Ureter (tissue), 1 donor: ENCODE results near the gene MTR. TPM values are rescaled to one million over a fixed set of nuclear protein-coding genes. Genes with fewer than 3 reads are reported as not detected.

ENCODE experiments used
- DNase-seq: peaks from one replicate; pipeline ENCODE4 v3.0.0-alpha.2; 2020; ENCODE audit warnings: low spot score
- total RNA-seq: library from RNA; stranded (reverse); gene quantifications from one replicate; pipeline ENCODE4 v1.2.4, GENCODE V29; 2023
- donor health status: DM: yes; HTN: yes; CAD: no.

Gene MTR
- total RNA-seq, result 72.0 TPM

DNA sequence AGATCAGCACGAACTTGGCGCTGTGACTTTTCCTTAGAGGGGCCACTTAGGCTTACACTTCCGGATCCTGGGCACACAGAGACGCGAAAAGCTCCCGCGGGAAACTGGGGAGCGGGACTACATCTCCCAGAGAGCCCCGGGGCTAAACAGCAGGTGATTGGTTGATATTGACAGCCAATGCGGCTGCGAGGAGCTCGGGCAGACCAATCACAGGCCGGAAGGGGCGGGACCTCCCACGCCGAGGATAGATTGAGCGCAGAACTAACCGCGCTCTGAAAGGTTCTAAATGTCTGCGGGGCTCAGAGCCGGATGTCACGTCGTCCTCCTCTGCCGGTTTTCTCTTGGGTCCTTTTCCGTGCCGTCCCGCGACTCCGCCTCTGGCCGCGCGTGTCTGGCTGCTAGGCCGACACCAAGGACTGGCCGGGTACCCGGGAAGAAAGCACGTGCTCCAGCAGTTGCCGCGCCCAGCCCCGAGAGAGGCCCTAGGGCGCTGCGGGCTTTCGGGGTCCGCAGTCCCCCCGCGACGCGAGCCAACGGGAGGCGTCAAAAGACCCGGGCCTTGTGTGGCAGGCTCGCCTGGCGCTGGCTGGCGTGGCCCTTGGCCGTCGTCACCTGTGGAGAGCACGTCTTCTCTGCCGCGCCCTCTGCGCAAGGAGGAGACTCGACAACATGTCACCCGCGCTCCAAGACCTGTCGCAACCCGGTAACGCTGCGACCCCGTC is at the start of gene MTR:
Gene MTR (plus strand): TSS at position 258 of the 722 bp plus-strand sequence. CDS start 412 bp downstream, at position 670.
- peak; percentile 99 for DNase-seq

DNA sequence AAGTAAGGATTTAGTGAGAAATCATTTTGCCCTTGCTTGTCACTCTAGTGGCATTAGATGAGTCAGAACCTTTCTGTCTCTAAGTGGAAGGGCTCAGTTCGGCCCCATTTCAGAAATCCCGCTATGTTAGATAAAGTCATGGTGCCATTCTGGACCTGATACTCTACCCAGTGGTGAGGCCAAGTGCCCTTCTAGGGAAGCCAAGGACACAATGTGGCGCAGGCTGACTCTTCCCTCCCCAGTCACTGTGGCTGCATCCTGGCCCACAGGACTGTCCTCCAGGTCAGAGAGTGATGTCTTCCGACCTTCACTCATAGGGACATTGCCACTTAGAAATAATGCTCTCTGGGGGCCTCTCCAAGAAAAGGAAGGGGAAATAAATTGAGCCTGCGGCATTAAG is 48.3 kb upstream of the MTR start:
- DNase-seq, result no peak

DNA sequence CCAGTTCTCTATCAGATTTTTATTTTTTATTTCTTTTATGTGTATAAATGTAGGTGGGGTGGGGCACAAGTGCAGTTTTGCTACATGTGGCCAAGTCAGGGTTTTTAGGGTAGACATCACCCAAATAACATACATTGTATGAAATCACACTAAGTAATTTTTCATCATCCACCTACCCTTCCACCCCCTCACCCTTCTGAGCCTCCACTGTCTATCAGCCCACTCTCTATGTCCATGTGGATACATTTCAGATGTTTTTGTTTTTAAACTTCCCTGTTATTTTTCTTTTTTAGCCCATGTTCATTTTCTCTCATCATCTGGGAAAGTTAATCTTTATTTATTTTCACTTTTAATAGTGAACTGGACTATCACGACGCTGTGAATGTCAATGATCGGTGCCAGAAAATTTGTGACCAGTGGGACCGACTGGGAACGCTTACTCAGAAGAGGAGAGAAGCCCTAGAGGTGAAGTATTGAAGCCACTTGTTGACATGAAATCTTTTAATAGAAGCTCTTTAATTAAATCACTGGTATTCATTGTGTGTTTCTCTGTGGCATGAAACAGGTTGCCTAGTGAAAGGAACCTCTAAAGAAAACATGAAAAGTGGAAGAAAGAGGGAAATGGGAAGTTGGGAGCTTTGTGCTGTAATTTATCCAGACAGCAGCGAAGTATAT is 47.6 kb upstream of the MTR start:
- no peak for DNase-seq

DNA sequence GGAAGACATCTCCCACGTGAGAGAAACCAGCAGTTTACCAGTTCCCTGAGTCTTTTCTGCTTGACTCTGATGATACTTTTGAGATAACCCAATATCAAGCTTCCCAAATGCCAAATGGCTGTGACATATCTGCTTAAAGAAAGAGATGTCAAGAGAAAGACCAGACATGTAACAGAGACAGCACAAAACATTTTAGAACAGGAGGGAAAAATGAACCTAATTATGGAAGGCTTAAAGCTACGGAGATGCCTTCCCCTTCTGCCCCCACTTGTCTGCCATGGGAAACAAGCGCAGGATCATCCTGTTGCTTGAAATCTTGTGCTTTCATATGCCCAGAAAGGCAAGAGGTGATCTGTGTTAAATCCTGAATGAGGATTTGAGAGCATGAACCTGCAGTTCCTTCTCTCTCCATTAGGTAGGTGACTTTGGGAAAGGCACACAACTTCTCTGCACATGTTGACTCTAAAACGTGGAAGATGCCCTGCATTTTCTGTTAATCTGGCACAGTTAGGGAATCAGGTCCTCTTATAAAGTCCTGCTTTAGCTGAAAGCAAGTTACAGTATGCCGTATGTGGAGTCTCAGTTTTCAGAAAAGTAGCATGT is 46.7 kb upstream of the MTR start:
- DNase-seq, result no peak

DNA sequence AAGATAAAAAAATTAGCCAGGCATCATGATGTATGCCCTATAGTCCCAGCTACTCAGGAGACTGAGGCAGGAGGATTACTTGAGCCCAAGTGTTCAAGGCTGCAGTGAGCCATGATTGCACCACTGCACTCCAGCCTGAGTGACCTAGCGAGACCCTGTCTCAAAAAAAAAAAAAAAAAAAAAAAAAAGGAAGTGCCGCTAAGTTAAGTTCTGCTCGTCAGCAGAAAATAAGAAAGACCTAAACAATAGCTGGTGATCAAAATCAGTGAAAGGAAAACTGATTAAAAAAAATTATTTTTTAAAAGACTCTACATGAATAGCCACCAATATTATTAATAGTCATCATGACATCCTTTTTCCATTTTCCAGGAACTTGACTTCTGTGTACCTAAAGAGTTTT is 44.2 kb upstream of the MTR start:
- no peak for DNase-seq

DNA sequence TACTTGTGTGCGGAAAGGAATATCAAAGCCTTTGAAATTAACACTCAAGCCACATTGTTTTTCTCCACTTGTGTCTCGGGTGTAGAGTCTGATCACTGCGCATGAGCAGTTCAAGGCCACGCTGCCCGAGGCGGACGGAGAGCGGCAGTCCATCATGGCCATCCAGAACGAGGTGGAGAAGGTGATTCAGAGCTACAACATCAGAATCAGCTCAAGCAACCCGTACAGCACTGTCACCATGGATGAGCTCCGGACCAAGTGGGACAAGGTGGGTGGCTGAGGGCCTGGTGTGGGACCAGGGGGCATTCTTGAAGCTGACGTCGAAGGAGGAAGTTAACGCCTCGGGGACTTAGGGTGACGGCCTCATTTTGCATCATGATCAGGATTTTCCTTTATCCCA is 43.7 kb upstream of the MTR start:
- DNase-seq, result no peak

DNA sequence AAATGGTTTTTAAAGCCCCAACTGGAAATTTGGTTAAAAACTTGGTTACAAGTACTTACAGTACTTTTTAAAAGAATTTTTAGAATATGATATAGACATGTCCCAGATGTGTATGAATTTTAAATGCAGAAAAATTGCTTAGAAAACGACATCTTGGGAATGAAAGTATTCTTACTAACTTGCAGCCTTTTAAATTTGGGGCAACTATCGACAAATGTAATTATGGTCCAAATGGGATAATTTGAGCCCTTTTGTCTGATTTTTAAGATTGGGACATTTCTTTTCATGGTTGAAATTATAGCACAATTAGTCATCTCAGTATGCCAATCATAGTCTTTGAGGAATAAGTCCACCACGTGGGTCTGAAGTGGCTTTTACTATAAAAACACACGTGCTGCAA is 43.2 kb upstream of the MTR start:
- DNase-seq, result no peak

DNA sequence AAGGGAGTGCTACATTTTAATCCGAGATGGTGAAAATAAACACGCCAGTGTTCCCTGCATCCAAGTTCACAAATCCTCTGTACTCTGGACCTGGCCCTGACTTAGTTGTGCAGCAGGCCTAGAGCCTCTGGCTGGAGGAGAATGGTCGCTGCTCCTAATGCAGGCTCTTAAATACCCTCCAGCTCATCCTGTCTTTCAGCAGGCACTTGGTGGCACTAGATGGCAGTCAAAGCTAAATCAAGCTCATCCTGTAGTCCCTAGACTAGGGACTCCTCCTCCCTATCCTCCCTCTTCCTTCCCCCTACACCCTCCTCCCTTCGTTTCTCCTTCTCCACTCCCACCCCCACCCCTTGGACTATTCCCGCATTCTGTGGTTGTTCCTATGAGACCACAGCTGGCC is 41.6 kb upstream of the MTR start:
- no peak for DNase-seq

DNA sequence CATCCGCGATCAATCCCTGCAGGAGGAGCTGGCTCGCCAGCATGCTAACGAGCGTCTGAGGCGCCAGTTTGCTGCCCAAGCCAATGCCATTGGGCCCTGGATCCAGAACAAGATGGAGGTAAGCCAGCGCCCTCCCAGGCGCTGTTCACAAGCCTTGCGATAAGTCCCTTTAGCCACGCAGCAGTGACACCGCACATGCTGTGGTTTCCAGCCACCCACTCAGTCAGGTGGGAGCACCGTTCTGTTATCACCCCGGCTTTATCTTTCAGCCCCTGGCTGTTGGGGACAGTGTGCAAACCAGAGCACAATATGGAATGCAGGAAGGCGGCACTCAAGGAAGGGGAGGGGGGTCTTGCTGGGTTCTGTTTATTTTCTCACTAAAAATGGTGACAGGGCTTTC is 41.1 kb upstream of the MTR start:
- no peak for DNase-seq

DNA sequence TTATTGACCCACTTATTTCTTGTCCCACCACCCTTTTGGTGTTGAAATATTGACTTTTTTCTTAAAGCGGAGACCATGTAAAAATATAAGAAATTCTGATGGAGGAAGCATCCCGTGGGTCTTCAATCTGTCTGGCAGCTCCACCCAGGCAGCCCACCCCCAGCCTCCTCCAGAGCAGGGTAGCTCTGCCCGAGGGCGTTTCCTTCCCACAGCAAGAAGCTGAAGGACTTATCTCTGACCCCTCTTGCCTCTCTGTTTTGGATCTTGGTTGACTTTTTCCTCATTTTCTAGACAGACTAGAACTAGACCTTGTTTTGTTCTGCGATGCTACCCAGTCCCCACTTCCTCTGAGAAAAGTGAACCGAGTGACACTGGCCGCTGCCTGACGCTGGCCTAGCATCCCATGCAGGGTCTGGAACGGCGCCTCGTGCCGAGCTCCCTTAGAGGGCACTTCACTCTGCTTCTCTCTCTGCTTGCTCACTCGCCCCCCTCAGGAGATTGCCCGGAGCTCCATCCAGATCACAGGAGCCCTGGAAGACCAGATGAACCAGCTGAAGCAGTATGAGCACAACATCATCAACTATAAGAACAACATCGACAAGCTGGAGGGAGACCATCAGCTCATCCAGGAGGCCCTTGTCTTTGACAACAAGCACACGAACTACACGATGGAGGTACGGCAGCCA is 40.4 kb upstream of the MTR start:
- no peak for DNase-seq

DNA sequence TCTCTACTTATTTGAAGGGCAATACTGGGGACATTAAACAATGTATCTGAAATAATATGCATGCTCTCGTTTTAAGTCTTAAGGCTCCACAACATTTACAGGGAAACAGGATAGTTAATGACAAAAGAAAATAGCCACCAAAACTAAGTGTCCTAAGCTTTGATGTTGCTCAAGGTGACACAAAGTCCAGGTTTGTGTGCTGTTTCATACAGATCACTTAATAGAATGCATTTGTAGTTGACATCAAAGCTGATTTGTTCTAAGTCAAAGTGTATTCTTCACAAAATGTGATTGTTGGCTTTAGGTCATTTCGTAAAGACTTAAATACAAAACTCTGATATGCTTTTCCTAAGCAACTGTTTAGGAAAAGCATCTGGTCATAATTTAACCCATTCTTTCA is 37.5 kb upstream of the MTR start:
- no peak for DNase-seq

DNA sequence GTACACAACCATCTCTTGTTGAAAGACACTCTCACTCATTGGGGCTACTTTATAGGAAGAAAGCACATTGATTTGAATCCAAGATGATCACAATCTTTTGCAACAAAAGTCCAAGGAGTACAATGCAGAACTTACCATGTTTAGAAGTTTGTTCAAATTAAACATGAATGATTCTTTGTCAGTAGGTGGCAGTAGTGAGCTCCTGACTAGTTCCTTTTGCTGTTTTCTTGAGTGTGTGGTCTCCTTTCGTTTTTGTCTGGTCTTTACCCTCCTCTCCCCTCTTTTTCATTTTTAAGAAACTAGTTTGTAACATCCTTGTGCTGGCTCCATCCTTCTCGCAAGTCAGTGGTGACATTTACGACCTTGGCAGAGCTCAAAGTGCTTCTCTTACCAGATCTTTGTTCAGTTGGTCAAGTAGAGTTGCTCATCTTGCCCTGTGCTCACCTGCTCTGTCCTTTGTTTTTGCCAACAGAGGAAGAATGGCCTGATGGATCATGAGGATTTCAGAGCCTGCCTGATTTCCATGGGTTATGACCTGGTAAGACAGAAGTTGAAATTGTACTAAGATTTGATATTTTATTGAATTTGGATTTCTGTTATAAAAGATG is 35.7 kb upstream of the MTR start:
- no peak for DNase-seq

DNA sequence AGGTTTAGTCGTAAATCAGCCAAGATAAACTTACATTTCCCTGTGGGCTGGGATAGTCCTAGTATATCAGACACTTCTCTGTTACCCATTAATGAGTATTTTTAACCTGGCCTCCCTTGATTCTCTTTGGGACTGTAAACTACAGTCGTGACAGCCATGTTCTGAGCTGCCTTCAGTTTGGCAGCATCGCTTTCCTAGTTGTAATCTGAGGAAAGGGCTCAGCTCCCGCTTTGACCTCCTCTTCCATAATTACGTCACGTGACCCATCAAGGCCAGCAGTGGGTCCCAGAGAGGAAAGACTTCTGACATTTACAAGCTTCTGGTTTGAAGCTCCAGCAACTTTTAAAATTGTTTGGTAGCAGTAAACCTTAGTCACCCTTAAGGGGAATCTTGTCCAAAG is 34.6 kb upstream of the MTR start:
- no peak for DNase-seq

DNA sequence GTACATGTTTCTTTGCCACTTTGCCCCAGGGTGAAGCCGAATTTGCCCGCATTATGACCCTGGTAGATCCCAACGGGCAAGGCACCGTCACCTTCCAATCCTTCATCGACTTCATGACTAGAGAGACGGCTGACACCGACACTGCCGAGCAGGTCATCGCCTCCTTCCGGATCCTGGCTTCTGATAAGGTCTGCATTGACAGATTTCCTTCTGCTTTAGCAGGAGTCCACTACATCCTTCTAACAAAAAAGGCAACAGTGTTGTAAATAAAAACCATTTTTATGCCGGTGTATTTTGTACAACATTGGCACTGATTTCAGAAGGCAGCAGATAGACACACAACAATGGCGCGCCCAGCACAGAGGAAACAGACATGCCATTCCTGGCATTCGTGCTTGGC is 34.1 kb upstream of the MTR start:
- no peak for DNase-seq

DNA sequence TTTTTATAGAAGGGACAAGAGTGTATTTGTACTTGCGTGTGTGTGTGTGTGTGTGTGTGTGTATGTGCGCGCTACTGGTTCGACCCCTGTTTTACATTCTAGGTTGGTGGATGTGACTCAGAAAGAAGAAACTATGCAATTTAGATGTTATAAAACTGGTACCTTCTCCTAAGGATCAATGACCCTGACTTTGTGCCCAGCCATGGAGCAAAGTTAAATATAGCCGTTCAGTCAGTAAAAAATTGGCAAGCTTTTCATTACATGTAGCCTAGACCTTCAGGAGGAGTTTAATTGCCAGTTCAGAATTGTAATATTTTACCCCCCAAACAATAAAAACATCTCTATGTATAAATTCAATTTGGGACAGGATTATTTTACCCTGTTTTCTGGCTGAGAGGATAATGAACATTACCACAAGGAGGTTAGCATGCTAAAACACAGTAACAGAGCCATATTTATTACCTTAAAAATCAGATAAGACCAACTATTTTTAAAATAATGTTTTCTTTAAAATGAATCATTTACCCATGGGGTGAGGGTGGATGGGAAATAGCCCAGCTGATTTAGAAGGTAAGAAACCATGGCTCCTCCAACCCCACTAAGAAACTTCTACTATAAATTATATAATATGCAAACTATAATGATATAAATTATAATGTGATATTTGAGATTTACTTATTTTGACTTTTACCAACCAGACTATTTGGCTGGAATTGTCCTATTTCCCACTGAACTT is 33.5 kb upstream of the MTR start:
- no peak for DNase-seq

DNA sequence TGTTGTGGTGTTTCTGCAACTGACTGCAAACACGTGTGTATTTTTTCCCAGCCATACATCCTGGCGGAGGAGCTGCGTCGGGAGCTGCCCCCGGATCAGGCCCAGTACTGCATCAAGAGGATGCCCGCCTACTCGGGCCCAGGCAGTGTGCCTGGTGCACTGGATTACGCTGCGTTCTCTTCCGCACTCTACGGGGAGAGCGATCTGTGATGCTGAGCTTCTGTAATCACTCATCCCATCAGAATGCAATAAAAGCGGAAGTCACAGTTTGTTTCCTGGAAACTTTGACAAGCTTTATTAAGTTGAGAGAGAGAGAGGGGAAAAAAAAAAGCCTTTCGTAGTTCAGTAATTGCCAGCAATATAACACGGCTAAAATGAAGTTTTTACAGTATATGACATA is 32.7 kb upstream of the MTR start:
- DNase-seq, result no peak

DNA sequence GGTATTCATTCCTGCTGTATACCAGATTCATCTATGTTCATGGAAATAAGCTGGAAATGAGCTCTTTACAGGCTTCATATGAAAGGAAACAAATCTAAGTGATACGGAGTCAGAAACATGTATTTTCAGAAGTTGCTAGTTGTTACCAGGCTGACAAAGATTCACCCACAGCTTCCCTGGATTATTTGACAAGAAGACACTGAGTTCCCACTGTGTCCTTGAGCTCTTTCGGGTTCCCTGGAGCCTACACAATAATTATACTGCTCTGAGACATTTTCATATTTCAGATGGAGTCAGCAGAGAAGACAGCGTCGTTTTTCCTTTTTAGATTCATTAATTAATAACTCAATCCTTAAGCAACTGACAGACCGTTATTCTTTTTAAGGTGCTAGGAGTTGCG is 29.3 kb upstream of the MTR start:
- no peak for DNase-seq

DNA sequence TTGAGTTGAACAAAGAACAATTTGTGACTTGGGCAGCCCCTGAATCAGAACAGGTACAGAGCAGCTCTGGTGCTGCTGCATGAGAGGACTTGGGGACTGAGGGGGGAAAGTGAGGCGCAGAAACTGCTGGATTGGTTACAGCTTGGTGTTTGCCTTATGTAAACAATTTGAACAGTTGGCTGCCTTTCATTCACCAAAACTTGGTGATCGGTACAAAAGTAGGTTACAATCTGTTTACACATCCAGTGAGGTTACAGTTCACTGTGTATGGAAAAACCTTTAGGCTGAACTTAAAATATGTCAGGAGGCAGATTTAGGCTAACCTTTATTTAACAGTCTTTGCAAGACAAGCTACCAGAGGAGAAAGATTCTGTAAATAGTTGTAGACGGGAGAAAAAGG is 28.6 kb upstream of the MTR start:
- no peak for DNase-seq

DNA sequence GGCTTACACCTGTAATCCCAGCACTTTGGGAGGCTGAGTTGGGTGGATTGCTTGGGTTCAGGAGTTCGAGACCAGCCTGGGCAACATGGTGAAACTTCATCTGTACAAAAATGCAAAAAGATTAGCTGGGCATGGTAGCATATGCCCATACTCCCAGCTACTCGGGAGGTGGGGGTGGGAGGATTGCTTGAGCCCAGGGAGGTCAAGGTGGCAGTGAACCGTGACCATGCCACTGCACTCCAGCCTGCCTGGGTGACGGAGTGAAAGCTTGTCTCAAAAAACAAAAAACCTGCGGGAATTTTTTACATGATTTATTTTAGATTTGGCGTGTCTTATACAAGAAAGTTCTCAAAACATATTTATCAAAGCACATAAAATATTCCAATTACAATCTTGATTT is 27.8 kb upstream of the MTR start:
- DNase-seq, result no peak

DNA sequence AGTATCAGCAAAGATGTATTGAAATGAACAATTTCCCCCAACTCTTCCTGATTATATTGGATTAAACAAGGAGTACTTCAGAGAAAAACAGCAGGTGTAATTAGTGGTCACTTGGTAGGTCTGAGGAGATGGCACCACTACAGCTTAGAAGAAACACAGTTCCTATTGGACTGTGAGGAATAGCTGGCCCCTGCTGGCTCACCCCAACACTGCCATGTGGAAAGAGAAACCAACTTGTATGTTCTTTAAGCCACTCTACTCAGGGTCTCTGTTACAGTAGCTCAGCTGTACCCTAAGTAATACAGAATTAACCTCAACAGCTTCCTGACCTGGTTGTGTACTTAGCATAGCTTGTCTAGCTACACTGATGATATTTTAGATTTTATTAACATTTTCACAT is 26.5 kb upstream of the MTR start:
- DNase-seq, result no peak

DNA sequence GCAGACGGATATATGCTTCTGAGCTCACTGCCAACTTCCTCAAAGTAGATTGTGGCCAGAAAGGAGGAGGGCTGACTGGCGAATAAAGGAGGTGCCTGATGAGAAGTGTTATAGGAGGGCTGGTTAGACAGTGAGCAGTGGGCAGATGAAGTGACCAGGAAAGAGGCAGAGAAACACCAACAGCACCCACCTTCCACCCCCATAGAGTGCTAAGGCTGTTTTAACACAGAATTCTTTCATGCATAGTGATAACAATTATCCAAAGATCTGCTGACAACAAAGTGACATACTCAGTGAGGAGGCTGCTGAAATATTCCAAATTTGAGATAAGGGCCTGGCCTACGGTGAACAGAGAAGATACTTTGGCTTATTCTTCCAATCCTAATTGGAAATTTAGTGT is 21.2 kb upstream of the MTR start:
- no peak for DNase-seq

DNA sequence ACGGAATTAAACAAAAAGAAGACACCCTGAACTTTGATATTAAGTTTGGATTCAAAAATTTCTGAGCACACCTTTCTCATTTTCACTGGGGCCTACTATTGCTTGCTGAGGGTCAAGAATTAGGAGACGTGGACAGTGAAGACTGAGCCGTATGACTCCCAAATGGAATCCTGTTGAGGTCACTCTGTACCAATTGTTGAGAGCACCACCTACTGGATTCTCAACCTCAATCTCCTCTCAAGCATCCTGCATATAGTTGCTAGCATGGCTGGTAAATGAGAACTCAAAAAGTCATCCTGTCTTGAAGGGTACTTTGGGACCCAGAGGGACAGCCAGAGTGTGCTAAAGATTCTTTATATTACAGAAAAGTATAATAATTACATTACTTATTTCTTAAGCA is 20.2 kb upstream of the MTR start:
- DNase-seq, result no peak
